Endodermal cell (in vitro differentiated cells): Measurements from ENCODE around the gene KIAA0513. TPM values are rescaled to one million over a fixed set of nuclear protein-coding genes. Genes with fewer than 3 reads are reported as not detected.

Experiments used
- DNase-seq: peaks from one replicate; pipeline ENCODE4 v3.0.0-alpha.2; 2017
- H3K27ac ChIP-seq: 2 replicates; pipeline ENCODE4 v1.5.1; 2013; ENCODE audit warnings: mild to moderate bottlenecking, low read depth, low read length, moderate library complexity
- H3K27me3 ChIP-seq: 2 replicates; pipeline ENCODE4 v1.6.1; 2013; ENCODE audit warnings: mild to moderate bottlenecking, low read length, moderate library complexity; ENCODE audit not compliant: insufficient read depth, control insufficient read depth, poor library complexity, severe bottlenecking
- H3K36me3 ChIP-seq: 2 replicates; pipeline ENCODE4 v1.7.0; 2013; ENCODE audit warnings: mild to moderate bottlenecking, low read length, moderate library complexity; ENCODE audit not compliant: control insufficient read depth, insufficient read depth
- H3K4me1 ChIP-seq: one replicate; pipeline ENCODE4 v1.7.0; 2013; ENCODE audit warnings: low read length; ENCODE audit not compliant: control insufficient read depth, insufficient read depth
- H3K4me3 ChIP-seq: 2 replicates; pipeline ENCODE4 v1.5.1; 2013; ENCODE audit warnings: mild to moderate bottlenecking, low read length, moderate library complexity
- H3K9ac ChIP-seq: 2 replicates; pipeline ENCODE4 v1.6.1; 2013; ENCODE audit warnings: mild to moderate bottlenecking, low read length, moderate library complexity; ENCODE audit not compliant: poor library complexity, severe bottlenecking; ENCODE audit errors: extremely low read depth
- H3K9me3 ChIP-seq: 2 replicates; pipeline ENCODE4 v1.6.1; 2013; ENCODE audit warnings: mild to moderate bottlenecking, low read length, moderate library complexity; ENCODE audit not compliant: control insufficient read depth
- H3K27ac Mint-ChIP-seq: 2 replicates; pipeline ENCODE4 v1.8.0; 2020; ENCODE audit warnings: mixed read lengths
- H3K27me3 Mint-ChIP-seq: 2 replicates; pipeline ENCODE4 v1.8.0; 2021; ENCODE audit warnings: mild to moderate bottlenecking, mixed read lengths; ENCODE audit not compliant: insufficient read depth
- H3K36me3 Mint-ChIP-seq: 2 replicates; pipeline ENCODE4 v1.8.0; 2020; ENCODE audit warnings: low read depth, mixed read lengths
- H3K4me1 Mint-ChIP-seq: 2 replicates; pipeline ENCODE4 v1.8.0; 2020; ENCODE audit warnings: mixed read lengths
- H3K4me3 Mint-ChIP-seq: 2 replicates; pipeline ENCODE4 v1.8.0; 2020; ENCODE audit warnings: mild to moderate bottlenecking, moderate library complexity, mixed read lengths
- H3K9me3 Mint-ChIP-seq: 2 replicates; pipeline ENCODE4 v1.8.0; 2020; ENCODE audit warnings: mild to moderate bottlenecking, mixed read lengths
- WGBS, 2 experiments: methylation state at CpG; one replicate each; pipeline versions ENCODE4 v1.1.5 to v1.1.7; 2013; ENCODE audit warnings: missing lambda C conversion rate in 2 of 2, mixed read lengths in 1 of 2; ENCODE audit not compliant: insufficient coverage in 1 of 2, insufficient read length in 1 of 2; 5-methylcytosine and 5-hydroxymethylcytosine counted together
- total RNA-seq, 2 donors: library from RNA; stranded (reverse); fragmentation: NEBNext Ultra II Directional in 1 of 2; extraction: Animal tissue kit (Norgen Biotek cat#: 25700) in 1 of 2; gene quantifications; 2 replicates in 1 of 2; 3 replicates in 1 of 2; pipeline ENCODE4 v1.2.1, GENCODE V29; 2021
- TF ChIP-seq, protein P1 (sequence below): fragments of 200-600 bp; sonication (generic); conservative IDR thresholded peaks from 2 replicates; pipeline ENCODE4 v1.5.0; 2021; ENCODE audit warnings: antibody characterized with exemption, mild to moderate bottlenecking

Gene KIAA0513
- total RNA-seq, 2 donors from 2014 or later, result 9.2 to 16.0 TPM

DNA sequence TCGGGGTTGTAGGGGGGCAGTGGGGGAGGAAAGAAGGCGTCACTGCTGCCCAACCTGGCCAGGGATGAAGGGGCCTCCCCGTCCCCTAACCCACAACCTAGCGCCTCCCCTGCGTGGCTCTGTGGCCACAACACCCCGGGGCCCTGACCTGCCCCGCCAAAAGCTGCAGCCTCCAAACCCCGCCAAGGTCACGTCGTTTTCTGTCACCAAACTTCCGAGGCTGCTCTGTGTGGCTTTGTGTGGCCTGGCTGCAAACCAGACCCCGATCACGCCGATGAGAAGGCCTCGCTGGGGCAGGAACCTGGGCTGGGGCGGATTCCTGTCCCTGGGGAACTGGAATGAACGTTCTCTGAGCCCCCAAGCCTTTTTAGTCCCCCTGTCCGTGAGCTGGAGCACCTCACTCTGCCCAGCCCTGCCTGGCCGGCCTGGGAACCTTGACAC is 115.2 kb downstream of the KIAA0513 start:
- Mint-ChIP-seq H3K9me3 (no peaks in the 10 kb centered on the region), H3K4me1 (peaks cover 11% of the 10 kb centered on the region), H3K4me3 (no peak overlapping the region), H3K27ac (no peak overlapping the region), H3K27me3 (peaks cover 2% of the 10 kb centered on the region), H3K36me3 (no peaks in the 10 kb centered on the region)
- Histone ChIP-seq H3K4me1 (peaks cover 9% of the 10 kb centered on the region), H3K27ac (no peak overlapping the region), H3K9ac (no peak overlapping the region), H3K4me3 (no peak overlapping the region), H3K9me3 (no peaks in the 10 kb centered on the region), H3K27me3 (no peaks in the 10 kb centered on the region), H3K36me3 (no peaks in the 10 kb centered on the region)
- TF ChIP-seq, protein P1, sequence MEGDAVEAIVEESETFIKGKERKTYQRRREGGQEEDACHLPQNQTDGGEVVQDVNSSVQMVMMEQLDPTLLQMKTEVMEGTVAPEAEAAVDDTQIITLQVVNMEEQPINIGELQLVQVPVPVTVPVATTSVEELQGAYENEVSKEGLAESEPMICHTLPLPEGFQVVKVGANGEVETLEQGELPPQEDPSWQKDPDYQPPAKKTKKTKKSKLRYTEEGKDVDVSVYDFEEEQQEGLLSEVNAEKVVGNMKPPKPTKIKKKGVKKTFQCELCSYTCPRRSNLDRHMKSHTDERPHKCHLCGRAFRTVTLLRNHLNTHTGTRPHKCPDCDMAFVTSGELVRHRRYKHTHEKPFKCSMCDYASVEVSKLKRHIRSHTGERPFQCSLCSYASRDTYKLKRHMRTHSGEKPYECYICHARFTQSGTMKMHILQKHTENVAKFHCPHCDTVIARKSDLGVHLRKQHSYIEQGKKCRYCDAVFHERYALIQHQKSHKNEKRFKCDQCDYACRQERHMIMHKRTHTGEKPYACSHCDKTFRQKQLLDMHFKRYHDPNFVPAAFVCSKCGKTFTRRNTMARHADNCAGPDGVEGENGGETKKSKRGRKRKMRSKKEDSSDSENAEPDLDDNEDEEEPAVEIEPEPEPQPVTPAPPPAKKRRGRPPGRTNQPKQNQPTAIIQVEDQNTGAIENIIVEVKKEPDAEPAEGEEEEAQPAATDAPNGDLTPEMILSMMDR, result no peak
- DNase-seq, result no peak
- WGBS, 2 experiments, result 91 to 97% methylated on average over 13 to 18 of the region's 19 CpGs

Other genes starting within 250 kb of the KIAA0513 start
- 1 to 10 TPM; 5.0 to 9.3 TPM for gene CRISPLD2, start 207.8 kb upstream of the KIAA0513 start, total RNA-seq
- gene ZDHHC7, start 16.3 kb upstream of the KIAA0513 start, total RNA-seq, result 10 to 100 TPM; 58.7 to 61.8 TPM
- gene CIBAR2, start 84.7 kb downstream of the KIAA0513 start, total RNA-seq, result not detected